T-helper 1 cell treated with Interleukin-12 subunit alpha and Interleukin-12 subunit beta and Interleukin-4 antibody, amounts not matched to agents 30 ng/mL and 1 ng/mL, for 36 hours (primary cell): Measurements from ENCODE around the gene KERA. TPM values are rescaled to one million over a fixed set of nuclear protein-coding genes. Genes with fewer than 3 reads are reported as not detected.
"Not testable (repeated sequence)": the region's sequence is repeated elsewhere in the genome, so short reads cannot be mapped to it uniquely, and the experiment has no call there.

ENCODE experiments used
- intact Hi-C: fragments of 100-400 bp; cut with micrococcal nuclease; formaldehyde crosslinking; loops from one replicate; pipeline ENCODE4 v1.15.1; 2024
- total RNA-seq: library from RNA; stranded (reverse); gene quantifications from 2 replicates; pipeline ENCODE4 v1.2.3, GENCODE V29; 2022

The KERA gene, protein sequence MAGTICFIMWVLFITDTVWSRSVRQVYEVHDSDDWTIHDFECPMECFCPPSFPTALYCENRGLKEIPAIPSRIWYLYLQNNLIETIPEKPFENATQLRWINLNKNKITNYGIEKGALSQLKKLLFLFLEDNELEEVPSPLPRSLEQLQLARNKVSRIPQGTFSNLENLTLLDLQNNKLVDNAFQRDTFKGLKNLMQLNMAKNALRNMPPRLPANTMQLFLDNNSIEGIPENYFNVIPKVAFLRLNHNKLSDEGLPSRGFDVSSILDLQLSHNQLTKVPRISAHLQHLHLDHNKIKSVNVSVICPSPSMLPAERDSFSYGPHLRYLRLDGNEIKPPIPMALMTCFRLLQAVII
- total RNA-seq = not detected in 2 replicates

DNA sequence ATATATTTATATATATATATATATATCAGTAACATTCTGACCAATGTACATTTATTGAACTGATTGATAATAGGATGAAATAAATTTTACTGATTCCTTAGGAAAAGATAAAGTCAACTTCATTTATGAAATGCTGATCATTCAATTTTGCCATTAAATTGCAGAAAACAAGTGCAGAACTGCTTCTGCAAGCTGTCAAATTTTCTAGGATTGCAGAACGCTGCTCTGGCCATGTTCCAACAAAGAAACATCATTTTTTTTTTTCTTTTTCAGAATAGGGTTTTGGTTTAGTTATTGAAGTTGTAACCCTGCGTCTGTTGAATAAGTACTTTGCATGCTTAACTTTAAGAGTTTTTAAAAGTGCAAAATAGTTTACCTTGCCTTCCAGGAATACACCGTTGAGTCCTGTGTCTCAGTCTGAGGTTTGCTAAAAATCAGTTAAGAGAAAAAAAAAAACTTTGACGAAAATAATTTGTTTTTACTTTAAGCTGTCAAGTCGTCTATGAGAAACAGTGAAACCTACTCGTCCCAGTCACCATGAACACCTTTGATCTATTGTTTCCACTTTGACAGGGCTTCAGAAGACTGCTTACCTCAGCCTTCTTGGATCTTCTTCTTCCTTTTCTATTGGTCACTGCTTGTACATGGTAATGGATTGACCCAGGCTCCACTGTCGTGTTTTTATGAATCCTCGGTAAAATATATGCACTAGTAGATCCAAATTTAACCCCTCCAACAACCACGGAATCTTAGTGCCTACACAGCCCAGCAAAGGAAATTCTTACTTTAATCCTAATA, at the start of gene KERA:
Gene KERA, minus strand, starts transcription at position 657 of the 798 bp plus-strand sequence. CDS start 1,743 bp downstream, outside the sequence.
- intact Hi-C loops = no loop called here

DNA sequence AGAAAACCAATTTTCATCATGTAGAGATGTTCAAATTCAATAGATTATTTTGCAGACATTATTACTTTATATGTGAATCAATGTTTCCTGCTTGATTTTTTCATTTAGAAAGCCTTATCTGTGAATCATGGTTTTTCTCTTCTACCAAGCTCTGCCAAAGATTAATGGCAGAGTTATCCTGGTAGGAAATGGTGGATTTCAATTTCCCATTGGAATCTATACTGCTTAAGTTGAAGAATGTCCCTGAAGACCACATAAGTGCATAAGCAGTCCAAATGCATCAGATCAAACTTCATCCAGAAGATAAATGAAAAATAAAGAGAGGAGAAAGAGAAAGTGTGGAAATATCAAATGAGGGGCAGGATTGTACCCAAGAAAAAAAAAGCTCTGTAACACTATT, 48.5 kb upstream of the KERA start:
- intact Hi-C loops = no loop called here

DNA sequence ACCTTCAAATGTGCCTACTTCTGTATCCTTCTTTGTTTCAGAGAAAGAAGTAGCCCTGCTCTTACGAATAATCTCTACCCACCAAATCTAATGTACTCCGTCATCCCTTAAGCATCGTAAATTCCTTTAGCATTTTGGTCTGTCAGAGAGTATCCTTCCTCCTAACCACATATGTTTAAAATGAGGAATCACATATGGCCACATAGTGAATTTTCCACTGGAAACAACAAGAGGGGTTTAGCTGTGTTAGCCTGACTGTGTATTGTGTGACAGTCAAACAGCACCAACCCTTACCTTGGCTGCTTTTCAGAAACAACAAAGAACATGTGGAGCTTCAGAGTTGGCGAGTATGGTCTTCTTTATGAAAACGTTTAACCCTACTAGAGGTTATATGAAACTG, 48.0 kb upstream of the KERA start:
- intact Hi-C loops = no loop called here

DNA sequence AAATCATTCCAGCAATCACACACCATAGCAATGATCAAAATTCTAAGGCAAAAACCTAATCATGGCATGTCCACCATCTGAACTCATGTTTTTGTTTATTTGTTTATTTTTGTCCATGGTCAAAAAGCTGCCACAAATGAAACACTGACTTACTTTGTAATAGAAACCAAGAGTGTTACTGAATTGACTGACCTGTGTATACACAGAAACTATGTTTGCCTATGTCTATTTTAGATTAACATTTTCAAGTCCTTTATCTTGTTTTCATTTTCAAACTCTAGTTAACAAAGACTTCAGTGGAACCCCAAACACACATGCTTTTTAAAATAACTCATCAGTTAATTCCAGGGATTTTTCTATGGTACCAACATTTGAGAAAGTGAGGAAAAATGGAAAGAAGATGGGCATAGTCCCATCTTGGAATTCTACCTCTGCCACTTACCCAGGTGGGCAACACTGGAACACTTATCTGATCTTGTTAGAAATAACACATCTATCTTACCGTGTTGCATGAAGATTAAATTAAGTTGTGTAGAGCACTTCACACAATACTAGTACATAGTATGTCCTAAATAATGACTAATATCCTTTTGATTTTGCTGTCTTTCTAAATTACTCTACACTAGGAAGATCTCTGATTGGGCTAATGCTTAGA, 47.1 kb upstream of the KERA start:
- intact Hi-C loops = no loop called here

DNA sequence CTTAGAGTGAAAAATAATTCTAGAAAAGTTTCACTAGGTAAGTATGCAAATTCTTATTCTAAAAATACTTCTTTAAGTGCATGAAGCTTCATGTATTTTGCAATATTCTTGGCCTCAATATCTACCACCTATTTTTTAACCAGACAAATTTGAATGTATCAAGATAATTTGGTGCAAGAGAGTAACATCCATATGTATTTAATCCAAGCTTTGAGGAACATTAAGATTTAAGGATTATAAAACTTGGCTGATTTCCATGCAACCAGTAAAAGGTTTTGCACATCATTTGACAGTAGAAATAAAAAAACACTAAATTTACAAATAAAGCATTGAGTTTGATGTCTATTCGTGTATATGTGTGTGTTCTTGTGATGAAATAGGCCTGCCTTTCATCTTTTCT, 45.8 kb upstream of the KERA start:
- intact Hi-C loops = no loop called here

DNA sequence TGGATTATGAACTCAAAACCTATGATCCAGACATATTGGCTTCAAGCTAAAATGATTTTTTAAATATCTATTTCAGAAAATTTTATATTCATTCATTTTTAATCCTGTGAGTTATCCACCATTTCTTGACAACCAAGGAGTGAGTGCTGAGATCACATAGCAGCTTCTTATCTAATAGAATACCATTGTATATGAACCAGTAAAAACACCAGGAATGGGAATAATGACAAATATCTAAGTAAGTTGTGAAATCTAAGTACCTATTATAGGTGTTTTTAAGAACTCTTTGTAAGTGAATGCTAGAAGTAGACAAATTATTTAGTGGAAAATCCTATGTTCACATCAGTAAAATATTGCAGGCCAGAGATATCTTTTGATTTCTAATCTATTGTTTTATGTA, 45.3 kb upstream of the KERA start:
- intact Hi-C loops = no loop called here

DNA sequence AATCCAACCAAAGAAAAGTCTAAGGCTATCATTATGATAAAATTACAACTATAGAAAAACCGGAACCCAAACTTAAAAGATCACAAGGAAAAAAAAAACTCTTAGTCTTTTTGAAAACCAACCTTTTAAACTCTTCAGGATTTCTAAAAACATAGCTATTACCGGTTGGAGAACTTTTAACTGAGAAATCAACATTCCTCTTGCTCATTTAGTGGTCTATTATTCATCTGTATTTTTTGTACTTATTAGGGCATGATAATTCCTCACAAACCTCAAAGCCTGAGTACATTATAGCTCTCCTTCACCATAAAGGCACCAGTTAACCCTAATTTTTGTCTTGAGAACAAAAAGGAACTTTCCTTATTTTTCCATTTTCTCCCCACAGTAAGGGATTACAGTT, 43.1 kb upstream of the KERA start:
- intact Hi-C loops = no loop called here

DNA sequence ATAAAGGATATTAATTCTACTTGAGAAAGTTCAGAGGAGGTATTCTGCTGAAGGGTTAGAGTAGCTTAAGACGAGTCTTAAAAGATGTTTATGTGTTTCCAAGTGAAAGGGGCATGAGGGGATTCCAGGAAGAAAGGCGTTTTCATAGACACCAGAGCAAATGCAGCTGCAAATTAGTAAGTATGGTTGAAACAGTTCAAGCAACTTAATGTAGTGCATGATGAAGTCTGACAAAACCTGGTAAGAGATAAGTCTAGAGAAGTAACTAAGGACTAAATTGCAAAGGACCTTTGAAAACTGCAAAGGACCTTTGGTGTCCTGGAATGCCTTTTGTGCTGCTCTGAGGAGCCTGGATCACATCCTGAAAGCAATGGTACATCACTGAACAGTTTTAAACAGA, 42.0 kb upstream of the KERA start:
- intact Hi-C loops = no loop called here

DNA sequence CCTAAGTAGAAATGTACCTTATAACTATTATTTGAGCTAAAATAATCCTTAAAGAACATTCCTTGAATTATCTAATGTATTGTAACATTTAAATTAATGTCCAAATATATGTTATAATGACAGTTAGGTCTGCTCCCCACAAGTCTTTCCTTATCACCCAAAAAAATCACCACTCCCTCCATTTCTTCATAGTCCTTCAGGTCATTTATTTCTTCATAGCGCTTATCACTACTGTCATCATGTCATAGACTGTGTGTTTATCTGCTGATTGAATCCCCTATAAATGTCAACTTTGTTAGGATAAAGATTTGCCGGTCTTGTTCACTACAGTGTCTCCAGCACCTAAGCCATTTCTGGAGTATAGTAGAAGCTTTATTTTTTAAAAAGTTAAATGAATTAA, 41.5 kb upstream of the KERA start:
- intact Hi-C loops = no loop called here

DNA sequence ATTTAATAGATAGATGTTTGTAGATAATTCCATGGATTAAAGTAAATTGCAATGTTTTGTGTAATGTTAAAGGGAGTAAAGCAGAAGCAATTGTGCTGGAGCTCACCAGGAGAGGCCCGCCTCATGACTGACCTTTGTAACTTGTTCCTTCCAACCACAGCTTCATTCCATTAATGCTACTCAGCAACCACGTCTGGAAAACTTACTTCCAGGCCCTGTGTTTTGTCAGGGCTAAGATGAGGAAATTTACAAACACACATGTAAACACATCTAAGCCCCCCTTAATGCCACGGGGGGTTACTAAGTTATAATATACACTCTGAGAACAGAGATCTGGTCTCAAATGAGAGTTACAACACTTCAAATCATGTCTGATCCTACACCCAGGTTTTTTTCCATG, 41.1 kb upstream of the KERA start:
- intact Hi-C loops = no loop called here

DNA sequence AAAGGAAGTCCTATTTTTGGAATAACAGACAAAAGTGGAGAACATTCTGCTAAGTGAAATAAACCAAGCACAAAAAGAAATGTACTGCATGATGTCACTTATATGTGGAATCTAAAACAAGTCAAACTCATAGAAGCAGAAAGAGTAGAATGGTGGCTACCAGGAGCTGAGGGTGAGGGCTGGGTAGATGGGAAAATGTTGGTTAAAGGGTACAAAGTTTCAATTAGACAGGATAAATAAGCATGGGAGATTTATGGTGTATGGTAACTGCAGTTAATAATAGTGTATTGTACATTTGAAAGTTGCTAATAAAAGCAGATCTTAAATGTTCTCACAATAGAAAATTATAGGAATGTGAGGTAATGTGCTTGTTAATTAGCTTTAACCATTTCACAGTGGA, 40.6 kb upstream of the KERA start:
- intact Hi-C loops = no loop called here

DNA sequence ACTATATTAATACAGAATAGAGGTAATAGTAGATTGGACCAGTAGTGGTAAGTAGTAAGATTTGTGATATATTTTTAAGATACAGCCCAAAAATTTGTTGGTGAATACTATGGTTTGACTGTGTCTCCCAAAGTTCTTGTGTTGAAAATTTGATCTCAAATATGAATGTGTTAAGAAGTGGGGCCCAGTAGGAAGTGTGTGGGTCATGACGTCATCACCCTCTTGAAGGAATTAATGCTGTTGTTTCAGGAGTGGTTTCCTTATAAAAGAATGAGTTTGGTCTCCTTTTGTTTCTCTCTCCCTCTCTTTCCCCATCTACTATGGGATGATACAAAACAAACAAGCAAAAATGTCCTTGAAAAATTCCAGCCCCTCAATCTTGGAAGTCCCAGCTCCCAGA, 37.1 kb upstream of the KERA start:
- intact Hi-C loops = no loop called here

DNA sequence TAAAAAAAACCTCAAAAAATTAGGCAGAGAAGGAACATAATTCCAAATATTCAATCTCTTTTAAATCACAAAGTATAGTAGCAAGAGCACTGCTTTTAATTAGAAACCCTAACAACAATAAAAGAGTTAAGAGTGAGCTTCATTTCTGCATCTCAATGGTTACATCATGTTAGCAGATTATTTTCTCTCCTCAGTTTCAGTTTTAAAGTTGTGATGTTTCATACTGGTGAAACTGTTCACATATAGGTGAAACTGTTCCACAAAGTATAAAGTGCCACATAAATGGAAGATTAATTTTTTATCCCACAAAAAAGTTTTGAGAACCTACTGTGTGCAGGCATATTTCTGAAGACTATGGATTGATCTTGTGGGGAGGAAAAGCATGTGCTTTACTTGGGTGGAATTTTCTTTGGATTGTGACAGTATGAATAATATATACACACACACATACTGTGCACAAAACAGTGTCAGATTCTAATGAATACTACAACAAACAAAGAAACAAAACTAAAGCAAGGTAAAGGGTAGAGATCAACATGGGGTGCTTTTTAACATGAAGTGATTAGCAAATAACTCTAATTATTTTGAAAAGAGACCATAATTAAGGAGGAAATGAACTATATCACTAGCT, 36.3 kb upstream of the KERA start:
- intact Hi-C loops = no loop called here

DNA sequence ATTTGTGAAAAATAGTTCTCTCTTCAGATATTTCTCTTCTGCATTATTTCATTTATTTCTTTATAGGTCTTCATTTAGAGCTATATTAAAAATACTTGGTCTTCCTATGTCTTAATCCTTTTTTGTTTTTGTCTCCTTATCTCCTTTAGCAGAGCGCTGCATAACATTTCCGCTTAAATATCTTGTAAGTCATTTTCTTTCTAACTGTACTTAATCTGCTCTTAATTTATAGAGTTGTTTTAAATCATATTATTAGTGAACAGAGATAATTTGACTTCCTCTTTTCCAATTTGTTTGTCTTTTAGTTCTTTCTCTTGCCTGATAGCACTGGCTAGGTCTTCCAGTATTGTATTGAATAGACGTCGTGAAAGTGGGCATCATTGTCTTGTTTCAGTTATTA, 35.5 kb upstream of the KERA start:
- intact Hi-C loops = no loop called here

DNA sequence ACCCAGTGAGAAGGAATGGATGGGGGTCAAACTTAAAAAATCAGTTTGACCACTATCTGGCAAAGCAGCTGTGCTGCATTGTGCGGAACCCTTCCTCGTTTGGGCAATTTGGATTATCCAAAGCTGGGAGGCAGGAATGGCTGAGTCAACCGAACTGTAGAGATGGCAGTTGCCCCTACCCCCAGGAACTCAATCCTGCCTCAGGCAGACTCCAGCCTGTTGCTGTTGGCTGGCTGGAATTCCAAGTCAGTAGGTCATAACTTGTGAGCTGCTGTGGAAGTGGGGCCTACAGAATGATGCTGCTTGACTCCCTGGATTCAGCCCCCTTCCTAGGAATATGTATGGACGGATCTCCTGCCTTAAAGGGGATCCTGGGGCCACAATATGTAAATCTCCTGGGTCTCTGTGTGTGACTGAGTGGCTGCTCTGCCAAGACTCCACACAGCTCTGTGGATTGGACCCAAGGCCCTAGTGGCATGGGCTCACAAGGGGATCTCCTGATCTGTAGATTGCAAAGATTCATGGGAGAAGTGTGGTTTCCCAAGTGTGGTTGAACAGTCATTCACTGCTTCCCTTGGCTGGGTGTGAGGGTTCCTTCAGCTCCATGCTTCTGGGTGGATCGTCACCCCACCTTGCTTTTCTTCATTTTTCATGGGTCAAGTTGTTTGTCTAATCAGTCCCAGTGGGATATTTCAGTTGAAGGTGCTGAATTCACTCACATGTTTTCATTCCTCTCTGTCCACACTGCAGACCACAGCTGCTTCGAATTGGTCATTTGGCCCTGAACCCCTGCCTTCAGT, 34.3 kb upstream of the KERA start:
- intact Hi-C loops = no loop called here

DNA sequence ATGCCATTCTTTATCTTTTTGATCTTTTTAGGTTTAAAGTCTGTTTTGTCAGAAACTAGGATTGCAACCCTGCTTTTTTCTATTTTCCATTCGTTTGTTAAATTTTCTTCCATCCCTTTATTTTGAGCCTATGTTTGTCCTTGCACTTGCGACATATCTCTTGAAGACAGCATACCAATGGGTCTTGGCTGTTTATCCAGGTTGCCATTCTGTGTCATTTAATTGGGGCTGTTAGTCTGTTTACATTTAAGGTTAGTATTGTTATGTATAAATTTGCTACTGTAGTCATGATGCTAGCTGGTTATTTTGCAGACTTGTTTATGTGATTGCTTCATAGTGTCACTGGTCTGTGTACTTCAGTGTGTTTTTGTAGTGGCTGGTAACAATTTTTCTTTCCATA, 32.1 kb upstream of the KERA start:
- intact Hi-C loops = not testable (repeated sequence)

DNA sequence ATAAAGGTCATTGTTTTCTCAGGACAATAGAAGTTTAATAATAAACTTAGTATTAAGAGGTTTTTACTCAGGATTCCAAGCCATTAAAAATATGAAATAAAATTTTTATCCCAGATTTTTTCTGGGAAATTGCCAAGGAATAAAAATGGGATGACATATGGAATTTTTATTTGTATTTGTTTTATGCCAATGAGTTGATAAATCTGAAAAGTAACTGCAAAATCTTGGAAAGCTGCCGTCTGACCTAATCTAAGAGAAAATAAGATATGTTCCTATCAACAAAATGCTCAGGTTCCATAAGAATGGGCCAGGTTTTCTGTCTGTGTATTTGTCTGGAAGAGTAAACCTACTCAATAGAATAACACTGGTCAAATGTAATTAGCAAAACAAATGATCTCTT, 22.2 kb upstream of the KERA start:
- intact Hi-C loops = no loop called here

DNA sequence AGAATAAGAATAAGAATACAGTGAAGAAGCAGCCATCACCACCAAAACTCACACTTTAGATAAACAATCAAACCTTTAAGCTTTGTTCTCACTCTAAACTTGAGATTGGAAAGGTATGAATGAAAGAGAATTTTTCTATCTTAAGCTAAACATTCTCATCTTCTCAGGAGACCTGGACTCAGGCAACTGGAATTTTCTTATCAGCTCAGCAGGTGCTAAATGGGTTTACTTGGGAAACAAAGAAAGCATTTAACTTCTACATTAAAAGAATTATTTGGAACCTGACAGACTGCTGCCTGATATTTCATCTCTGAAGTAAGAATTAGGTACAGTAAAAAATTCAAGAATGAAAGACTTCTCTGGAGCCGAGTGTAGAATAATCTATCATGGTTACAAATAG, 20.7 kb upstream of the KERA start:
- intact Hi-C loops = no loop called here

DNA sequence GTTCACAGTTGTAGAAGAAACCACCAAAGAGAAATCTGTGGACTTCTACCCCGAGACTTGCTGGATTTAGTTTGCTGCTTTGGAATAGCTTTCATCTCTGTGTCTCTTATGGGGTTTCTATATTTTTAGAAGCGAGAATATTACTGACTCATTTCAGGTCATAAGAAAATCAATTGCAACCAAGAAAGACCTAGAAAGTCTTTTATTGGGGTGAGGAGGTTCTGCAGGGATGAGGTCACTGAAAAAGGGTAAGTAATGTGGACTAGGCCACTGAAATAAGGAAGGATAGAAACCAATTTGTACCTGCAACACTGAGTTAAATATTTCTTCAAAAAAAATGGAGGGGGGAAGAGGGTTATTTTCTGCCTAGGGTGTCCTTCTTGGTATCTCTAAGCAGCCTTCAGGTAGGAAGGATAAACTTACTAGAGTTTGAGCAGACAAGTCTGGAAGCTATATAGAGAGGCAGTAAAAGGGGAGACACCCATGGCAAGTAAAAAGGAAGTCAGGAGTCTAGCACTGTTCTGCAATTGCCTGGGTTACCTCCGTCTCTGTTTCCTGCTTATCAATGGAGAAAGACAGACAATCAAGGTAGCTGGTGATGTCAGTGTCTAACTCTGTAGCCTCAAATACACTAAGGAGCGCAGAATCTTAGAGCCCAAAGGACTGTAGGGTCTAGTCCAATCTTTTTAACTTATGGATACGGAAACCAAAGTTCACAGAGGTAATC, 19.6 kb upstream of the KERA start:
- intact Hi-C loops = no loop called here

DNA sequence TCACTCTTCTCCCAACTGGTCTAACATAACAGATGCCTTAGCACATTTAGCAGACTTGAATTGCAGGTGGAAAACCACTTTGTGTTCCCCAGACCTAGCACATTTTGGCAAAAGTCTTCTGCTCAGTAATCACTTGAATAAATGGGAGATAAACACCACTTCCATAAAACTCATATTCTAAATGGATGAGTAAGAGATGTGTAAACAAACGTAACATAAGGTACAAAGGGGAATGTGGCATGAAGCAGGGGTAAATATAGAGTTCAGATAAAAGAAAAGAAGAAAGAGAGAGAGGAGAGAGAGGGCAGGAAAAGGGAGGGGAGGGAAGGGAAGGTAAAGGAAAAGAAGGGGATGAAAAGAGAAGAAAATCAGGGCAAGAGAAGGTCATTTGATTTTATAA, 17.0 kb upstream of the KERA start:
- intact Hi-C loops = no loop called here
